Measurements from ENCODE around the gene IL19.

IL19 gene, protein sequence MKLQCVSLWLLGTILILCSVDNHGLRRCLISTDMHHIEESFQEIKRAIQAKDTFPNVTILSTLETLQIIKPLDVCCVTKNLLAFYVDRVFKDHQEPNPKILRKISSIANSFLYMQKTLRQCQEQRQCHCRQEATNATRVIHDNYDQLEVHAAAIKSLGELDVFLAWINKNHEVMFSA

DNA sequence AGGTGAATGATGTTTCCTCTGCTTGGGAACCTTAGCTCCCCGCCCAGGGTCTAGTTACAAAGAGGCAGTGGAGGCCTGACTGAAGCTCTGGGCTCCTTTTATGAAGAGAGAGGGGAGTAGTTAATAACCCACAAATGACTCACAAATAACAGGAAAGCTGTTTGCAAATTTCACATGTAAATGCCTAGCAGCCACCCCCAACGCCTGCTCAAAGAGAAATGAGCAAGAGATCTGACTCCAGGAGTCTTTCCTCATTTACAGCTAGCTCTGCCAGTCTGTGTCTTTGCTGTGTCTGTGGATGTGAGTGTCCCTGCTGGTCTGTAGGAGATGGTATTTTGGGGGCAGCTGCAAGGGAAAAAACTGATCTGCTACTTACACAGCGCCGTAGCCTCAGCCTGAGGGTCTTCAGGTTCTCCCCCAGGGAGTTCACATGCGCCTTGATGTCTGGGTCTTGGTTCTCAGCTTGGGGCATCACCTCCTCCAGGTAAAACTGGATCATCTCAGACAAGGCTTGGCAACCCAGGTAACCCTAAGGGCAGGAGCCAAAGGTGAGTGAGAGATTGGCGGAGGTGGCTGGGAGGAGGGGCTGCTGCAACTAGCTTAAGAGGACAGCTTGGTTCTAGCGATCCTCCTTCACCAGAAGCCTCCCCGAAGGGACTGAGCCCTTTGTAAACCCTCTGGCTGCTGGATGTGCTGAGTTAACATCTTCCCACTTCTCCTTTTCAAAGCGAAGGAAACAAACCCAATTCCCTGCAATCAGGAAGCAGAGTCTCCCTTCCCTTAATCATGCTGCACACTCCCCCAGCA lies at the start of gene IL19:
IL19 (plus strand) TSS at position 243 of the 807 bp plus-strand sequence. CDS start 65,890 bp downstream, outside the sequence.
- peak in 1 of 2 donors; percentile 34 for DNase-seq

DNA sequence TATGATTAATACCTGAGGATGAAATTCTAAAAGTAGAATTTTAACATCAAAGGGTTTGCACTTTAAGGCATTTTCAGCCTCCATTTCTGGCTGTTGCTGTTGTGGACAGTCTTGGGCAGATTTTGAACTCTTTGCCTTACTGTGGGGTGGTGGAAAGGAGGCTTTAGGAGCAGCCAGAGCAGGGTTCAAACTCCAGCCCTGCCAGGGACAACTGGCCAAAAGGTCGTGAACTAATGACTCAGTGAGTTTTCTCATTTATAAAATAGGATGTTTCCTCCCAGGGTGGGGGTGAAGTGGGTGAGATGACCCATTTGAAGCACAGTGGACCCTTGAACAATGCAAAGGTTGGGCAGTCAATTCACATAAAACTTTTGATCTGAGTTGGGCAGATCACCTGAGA lies 49.1 kb upstream of the IL19 start:
- DNase-seq: no peak

DNA sequence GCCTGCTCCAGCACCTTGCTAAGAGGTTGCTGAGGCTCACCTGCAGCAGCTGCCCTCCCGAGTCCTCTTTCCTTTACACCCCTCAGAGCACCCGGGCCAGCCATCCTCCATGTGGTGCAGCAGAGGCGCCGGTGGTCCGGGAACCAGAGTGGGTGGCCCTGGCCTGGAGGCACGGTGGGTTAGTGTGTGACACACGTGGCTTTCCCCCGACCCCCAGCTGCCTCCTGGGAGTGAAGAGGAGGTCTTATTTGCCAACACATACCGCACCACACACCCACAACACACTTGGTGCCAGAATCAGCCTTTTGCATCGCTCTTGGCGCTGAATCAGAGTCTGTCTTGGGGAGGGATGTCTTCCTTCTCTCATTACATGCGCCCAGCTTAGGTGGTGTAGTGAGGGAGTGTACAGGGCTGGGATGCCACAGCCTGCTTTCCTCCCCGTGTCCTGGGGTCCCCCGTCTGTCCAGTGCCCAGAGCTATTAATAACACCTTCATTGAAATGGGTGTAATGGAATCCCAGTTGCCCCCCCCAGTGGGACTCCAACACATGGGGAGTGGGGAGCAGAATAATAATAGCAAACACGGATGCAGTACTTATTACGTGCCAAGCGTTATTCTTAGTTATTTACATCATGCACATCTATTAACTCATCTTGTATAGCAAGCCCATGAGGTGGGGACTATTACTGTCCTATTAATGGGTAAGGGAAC lies 47.7 kb upstream of the IL19 start:
- no peak for DNase-seq

DNA sequence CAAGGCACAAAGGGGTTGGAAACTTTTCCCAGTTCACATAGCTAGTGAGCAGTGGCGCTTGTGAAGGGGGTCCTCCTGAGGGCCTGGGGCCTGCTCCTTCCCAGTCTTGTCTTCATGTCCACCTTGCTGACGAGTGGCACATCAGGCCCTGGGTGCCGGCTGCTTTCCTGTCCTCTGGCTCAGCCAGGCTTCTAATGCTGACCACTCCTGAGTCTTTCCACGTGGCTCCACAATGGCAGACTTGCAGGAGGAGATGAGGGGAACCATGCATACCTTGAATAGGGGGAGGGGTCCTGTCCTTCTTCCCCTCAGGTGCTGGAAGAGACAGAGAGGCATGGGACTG lies 47.1 kb upstream of the IL19 start:
- DNase-seq: no peak

DNA sequence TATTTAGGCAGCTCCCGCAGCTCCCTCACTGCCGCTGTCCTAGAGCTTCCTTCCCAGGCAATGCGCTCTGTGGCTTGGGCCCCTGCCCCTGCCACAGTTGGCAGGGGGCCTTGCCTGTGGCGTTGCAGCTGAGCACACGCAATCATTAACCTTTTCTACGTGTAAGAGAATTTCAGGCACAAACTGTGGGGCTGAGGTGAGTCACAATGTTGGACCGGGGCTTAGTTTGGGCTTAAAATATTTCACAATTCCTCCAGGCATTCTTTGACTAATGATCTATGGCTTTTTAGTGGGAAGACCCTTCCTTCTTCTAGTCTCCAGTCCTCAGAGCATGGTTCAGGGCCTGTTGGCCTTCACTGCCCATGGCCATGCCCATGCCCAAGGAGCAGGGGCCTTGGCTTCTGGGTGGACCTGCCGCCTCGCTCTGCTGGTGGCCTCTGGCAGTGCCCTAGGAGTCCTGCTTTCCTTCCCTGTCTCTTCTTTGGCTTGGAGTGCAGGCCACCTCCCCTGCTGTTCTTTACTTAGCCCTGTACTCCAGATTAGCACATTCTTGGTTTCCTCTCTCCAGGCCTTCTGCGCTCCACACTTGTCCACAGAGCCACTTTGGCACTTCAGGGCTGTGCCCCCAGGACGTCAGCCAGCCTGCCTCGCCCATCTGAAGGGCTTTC lies 46.6 kb upstream of the IL19 start:
- no peak for DNase-seq

DNA sequence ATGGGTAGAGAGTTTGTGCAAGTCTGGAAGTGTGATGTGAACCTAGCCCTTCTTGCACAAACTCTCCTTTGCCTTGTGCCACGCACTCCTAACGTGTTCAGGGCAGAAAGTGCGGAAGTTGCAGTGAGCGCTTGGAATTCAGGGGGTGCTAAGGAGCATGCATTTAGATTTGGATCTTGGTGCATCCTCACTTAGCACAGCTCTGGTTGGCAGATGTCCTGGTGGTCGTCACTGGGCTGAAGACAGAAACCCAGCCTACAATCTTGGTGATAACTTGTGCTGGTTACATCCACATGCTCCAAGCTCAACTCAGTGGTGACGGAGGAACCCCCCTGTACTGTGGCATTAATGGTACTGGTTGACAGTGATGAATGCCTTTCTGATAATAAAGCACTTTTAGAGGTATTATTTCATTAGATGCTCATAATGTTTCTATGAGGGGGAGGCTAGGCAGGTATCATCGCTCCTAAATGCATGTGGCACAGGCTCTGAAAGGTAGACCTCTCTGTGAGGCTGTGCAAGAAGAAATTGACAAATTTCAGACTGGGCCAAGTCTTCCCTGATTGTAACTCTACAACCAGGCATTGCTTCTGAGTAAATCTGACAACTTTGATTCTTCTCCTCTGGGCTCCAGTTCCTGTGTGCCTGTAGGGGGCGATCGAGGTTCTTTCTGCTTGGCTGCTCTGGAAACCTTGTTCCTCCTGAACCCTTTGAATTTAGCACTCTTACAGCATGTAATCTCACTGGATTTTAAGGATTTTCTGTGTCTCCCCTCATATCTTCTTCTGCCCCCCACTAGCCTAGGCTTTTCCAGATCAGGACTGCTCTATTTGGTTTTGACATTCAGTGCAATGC lies 45.2 kb upstream of the IL19 start:
- DNase-seq: peak; percentile 54 to 60

DNA sequence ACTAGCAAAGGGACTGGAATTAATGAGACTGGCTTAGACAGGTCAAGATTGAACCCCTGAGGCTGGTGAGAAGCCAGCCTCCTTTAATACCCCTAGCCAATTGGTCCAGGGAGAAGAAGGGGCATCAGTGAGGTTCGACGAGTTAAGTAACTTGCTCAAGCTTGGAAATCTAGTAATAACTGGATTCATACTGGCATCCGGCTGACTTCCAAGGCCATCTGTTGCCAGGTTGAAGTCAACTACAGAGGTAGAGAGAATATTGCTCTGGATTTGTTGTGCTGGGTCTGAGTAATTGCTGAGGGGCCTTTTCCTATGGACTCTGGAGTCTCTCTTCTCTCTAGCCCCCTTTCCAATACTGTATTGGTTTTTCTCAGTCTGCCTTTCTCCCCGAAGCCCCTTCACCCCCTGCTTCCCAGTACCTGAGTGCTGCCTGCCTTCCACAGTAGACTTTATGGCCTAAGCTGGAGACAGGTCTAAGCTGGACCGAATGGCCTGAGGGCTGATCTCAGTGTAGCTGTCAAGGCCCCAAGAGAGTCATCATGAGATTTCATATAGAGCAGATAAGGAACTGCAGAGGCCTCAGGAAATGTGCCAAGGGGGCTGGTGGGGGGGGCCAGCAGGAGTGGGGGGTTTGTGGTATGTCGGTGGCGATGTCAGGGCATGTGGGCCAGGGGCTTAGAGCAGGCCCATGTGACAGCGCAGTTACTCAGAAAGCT lies 42.4 kb upstream of the IL19 start:
- no peak for DNase-seq

DNA sequence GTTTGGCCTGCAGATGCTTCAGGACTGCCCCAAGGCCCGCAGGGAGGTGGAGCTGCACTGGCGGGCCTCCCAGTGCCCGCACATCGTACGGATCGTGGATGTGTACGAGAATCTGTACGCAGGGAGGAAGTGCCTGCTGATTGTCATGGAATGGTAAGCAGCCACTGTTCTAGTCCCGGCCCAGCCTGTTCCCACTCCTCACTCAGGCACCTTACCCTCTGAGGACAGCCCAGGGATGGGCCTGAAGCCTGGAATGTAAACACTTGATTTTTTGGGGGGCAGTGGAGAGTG lies 41.9 kb upstream of the IL19 start:
- no peak for DNase-seq

DNA sequence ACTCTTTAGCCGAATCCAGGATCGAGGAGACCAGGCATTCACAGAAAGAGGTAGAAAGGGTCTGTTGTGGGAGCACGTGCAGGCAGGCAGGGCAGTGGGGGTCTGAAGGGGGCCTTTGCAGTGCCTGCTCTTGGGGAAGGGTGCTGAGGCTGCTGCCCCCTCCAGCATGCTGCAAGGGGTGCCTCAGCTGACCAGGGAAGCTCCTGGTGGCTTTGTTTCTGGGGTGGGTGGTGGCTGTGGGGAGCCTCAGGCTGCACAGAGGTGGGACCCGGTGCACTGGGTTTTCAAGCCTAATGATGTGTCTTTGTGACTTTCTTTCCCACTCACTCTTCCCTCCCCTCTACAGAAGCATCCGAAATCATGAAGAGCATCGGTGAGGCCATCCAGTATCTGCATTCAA lies 41.5 kb upstream of the IL19 start:
- DNase-seq: no peak

DNA sequence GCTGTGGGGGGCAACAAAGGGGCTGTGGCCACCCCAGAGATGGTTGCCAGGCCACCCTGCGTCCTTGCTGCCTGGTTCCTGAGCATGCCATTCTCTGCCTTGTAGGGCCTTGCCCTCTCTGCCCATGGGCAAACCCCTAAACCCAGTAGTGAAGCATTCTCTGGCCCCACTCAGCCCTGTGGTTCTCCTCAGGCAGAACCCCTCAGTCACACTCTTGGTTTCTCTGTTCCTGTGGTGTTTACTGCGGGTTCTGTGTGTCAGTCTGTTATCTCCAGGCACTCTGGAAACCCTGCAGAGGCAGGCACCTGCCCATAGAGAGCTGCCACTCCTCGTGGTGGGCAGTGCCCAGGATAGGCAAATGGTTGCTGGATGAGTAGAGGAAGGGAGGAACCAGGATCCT lies 41.1 kb upstream of the IL19 start:
- DNase-seq: no peak

DNA sequence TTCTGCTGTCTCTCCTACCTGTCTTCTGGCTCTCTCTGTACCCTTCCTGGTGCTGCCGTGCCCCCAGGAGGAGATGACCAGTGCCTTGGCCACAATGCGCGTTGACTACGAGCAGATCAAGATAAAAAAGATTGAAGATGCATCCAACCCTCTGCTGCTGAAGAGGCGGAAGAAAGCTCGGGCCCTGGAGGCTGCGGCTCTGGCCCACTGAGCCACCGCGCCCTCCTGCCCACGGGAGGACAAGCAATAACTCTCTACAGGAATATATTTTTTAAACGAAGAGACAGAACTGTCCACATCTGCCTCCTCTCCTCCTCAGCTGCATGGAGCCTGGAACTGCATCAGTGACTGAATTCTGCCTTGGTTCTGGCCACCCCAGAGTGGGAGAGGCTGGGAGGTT lies 38.1 kb upstream of the IL19 start:
- DNase-seq: no peak

DNA sequence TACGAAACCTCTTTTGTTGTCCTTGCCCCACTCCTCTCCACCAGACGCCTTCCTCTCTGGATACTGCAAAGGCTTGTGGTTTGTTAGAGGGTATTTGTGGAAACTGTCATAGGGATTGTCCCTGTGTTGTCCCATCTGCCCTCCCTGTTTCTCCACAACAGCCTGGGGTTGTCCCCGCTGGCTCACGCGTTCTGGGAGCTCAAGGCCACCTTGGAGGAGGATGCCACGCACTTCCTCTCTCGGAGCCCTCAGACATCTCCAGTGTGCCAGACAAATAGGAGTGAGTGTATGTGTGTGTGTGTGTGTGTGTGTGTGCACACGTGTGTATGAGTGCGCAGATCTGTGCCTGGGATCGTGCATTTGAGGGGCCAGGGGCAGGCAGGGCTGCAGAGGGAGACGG lies 37.6 kb upstream of the IL19 start:
- DNase-seq: no peak

DNA sequence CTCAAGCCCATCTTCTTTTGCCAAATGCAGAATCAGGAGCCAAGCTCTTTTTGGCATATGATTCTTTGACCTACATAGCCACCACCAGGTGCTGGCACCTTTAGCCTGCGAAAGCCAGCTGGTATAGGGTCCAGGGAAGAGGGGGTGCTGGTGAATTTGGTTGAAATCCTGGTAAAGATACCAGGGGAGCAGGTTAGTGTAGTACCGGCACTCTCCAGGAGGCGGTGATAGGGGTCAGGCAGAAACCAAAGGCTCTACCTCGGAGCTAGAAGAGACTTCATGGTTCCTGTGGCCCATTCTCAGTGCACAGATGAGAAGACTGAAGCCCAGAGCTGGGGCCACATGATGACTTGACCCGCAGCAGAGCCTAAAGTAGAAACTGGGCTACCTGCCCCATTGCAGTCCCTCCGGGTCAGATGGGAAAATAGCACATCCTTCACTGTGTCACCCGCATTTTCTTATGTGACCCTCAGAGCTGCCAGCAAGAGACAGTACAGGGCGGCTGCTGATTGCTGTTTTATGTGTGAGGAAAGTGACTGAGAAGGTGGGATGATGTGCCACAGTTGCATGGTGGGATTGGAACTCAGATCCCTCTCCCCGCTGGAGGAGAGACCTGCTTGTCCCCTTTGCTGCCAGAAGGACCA lies 36.0 kb upstream of the IL19 start:
- DNase-seq: peak; percentile 71 to 73

DNA sequence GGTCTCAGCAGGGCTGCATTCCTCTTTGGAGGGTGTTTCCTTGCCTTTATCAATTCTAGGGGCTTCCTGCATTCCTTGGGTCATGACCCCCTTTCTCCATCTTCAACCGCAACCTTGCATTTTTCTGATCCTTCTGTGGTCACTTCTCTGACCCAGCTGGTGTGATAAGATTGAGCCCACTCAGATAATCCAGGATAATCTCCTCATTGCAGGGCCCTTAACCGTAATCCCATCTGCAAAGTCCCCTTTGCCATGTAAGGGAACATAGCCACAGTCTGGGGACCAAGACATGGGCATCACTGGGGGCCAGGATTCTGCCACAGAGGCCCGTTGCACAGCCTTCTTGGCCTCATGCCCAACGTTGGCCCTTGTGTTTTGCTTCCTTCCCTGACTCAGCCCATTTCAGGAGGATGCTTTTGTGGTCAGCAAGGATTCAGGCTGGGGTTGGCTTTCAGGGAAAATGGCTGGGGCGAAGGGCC lies 35.0 kb upstream of the IL19 start:
- DNase-seq: no peak

DNA sequence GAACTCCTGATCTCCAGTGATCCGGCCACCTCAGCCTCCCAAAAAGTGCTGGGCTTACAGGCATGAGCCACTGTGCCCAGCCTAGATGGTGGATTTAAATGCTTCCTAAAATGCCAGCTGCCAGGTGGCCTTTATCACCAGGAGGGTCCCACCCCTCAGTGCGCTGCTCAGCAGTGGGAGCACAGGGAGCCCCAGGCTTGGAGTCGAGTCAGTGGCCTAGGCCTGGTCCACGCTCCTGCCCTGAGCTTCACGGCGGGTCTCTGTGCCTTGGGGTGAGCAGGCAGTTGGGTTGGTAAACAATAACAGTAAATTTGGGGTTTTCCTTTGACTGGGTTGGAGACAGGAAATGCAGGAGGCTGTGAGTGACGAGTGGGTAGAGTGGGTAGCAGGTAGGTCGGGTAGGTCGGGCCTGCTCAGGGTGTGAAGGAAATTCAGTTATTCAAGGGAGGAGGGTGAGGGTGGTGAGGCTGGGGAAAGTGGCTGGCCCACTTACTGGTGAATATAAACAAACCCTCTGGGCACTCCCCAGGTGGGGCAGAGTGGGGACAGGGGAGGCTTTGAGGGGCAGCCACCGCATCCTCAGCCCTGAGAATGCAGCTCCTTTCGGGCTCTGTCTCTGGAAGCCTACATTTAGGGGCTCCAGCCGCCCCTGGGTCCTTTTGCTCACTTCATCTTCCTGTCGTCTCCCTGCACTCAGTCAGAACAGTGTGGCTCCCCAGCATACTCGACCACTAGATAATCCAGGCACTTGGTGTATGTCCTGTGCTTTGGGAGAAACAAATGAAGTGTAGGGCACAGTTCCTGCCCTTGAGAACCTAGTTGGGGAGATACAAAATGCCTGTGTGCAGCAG lies 33.5 kb upstream of the IL19 start:
- peak; percentile 67 to 73 for DNase-seq

DNA sequence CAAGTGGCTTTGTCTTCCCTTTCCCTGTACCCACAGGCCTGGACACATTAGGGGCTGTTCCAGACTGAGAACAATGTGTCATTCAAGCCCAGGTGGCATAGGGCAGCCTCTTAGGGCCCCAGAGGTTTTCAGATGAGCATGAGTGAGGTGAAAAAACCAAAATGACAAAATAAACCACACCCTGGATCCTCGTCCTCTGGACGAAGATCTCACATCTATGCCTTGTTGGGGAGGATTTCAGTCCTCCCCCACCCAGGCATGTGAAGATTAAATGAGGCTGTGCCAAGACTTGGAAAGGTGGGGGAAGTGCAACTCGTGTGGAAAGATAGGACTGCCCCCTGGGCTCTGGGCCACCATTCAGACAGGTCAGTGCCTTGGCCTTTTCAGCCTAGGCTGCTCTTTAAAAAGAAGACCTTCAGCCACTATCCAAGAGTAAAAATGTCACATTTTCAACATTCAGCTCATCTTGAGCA lies 32.8 kb upstream of the IL19 start:
- DNase-seq: no peak

DNA sequence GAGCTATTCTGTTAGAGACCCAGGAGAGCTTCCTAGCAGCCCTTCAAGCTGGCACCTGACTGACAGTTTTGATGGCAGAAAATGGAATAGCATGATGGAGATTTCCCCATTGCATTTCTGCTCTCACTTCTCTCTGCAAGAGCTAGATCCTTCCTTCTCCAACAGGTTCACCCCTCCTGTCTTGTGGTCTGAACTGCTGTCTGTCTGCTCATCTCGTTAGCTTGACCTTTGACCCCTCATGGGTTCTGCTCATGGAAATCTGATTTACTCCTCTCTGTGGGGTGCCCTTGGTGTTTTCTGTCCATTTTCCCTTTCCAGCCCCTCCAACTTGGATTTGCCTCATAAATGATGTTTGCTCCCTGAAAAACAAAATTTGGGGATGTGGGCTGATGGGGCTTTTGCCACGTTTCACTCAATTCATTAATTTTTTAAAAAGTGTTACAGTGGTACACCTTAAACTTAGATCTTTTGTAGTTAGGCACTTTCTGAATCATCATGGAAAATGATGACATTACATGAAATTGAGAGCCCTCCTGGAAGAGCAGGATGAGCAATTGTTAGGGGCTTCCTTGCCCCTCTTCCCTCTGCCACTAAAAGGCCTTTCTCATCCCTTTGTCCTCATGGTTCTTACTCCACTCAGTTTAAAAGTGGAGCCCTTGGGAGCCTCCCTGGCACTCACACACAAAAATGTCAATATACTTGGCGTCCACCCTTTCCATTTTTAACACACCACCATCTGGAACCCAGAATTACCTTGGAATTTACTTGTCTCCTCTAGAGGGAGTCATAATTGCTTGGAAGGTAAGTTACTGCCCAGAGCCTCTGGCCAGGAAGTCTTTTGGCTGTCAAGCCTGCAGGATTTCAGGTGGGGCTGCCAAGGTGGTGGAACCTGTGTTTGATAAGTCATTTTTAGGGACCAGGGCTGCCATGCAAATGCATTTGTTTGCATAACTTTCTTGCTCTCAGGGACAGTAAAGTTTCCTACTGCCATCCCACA lies 31.9 kb upstream of the IL19 start:
- no peak for DNase-seq

DNA sequence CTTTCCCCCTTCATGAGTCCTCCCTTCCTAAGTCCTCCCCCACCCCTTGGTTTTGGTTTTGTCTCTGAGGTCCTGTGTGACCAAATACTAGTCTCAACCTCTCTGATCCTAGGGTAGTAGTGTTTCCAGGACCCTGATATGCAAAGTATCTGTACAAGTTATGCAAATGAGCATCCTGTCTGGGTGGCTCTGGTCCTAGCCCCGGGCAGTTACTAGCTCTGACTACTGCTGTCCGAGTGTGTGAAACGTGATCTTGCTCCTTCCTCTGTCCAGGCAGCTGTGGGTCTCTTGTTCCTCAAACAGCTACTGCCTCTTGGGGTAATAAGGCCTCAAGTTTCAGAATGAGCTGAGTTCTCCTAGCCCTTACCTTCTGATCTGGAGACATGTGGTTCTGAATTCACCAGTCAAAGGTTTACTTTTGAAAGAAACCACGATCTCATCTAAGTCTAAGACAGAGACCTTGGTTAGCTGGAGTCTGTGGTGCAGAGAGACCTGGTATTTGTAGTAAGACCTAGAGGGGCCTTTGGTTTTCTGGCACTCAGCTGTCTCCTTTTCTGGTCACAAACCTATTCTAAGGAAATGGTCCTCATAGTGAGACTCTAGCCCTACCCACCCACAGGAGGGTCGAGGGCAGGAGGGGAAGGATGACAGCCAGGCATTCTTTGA lies 31.0 kb upstream of the IL19 start:
- peak in 1 of 2 donors; percentile 37 for DNase-seq

Data from CD4-positive, alpha-beta T cell treated with Interleukin-1 beta for 1 hour (primary cell).